HG02852 (cell line): ENCODE results near the gene MRPL44.

Experiments used
- ATAC-seq: cut with Tn5 transposase; IDR thresholded peaks from one replicate; pipeline ENCODE4 v1.9.1; 2021; ENCODE audit warnings: mild to moderate bottlenecking, moderate library complexity; ENCODE audit not compliant: unreplicated experiment

MRPL44 gene

DNA sequence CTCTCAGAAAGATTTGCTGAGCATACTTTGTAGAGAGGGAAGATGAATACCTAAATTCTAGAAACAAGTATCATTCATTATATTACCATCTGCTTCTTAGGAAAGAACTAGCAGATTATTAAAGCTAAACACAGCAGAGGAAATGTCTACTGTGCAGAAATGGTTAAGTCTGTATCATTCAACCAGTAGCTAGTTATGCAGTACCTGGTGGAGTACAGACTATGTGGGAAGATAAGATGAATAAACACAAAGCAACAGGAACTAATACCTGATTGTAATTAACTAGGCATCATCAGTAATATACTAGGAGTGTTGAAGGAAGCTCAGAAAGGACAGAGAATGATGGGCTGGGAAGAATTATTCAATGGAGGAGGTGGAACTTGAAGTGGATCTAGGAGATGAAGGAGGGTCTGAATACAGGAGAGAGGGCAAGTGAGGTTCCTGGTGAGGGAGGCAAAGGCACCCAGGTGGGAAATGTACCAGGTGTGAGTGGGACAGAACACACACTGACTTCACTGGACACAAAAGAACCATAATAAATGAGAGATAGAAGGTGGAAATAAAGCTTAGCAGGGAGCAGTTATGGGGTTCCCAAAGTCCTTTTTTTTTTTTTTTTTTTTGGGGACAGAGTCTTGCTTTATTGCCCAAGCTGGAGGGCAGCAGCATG, 21.7 kb upstream of the MRPL44 start:
- ATAC-seq, result no peak

DNA sequence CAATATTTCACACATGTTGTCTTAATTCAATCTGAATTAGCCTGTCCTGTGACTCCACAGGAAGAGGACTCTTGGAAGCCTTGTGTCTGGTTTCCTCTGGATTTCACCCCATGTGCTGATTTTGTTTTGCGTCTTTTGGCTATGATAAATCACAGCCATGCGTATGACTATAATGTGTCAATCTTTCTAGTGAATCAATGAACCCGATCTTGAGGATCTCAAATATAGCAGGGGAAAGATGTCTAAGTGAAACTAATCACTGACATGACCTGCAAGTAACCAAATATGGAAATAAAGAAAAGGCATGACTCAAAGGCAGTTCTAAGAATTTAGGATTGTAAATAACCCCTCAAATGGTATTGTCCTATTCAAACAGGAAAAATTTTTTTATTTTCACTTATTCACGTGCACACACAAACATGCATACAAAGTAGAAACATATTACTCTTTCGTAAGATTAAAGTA, 20.4 kb upstream of the MRPL44 start:
- no peak for ATAC-seq

- ATAC-seq, result no peak
Observed at GRCh38 chr2:223937535-223937934, 19.7 kb upstream of the MRPL44 start.

DNA sequence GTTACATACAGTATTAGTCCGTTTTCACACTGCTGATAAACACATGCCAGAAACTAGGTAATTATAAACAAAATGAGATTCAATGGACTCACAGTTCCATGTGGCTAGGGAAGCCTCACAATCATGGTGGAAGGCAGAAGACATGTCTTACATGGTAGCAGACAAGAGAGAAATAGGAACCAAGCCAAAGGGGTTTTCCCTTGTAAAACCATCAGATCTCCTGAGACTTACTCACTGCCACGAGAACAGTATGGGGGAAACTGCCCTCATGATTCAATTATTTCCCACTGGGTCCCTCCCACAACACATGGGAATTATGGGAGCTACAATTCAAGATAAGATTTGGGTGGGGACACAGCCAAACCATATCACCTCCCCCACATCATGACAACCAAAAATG, 17.8 kb upstream of the MRPL44 start:
- peak; percentile 31 for ATAC-seq

- peak; percentile 64 for ATAC-seq
Observed at GRCh38 chr2:223941579-223942277, 15.5 kb upstream of the MRPL44 start.

DNA sequence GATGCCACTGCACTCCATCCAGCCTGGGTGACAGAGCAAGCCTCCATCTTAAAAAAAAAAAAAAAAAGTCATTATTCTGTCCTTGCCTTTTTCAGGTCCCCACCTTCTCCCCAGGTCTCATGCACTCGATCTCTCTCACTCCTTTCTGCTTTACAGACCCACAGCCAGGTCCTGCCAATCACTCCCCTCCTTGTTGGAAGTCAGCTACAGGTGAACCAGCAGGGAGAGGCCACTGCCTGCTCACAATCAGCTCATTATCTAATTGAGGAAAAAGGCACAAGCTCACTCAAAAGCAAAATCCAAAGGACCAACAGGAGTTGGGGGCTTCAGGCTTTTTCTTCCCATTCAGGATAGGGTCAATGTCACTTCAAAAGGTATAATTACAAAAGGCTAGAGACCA, 14.1 kb upstream of the MRPL44 start:
- ATAC-seq, result no peak

DNA sequence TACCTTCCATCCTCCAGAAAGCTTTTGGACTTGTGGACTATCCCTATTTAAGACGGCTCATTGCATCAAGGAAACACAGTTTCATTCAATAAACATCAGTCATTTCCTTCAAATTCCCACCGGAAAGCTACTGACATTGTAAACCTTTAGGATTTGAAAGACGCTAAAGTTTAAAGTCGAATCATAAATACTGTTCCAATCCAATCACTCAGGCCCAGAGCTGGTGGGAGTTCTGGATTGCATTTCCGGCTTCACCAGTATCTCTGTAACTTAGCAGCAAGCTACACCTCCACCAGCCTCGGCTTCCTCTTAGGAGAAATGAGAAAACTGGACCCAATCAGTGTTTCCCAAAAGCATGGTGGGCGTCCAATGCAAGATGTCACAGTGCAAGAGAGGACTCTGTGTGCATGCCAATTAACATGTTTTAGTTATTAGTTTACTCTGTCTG, 13.7 kb upstream of the MRPL44 start:
- ATAC-seq, result no peak

DNA sequence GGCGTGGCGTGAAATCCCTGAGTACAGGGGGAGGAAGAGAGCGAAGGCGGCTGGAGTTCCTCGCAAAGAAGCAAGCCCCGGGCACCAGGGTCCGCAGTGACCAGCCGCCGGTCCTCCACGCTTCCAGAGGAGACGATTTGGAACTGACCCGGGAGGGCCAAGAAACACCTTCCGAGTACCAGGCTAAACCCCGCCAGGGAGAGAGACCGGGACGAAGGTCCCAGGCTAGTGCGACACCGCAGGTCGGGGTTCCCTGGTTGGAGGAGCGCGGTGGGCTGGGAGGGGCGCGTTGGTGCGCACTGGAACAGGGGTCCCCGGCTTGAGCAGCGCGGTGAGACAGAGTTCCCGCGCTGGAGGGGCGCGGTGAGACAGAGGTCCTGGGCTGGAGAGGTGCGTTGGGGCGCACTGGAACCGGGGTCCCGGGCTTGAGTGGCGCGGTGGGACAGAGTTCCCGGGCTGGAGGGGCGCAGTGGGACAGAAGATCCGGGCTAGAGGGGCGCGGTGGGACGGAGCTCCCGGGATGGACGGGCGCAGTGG, 13.0 kb upstream of the MRPL44 start:
- ATAC-seq, result no peak

DNA sequence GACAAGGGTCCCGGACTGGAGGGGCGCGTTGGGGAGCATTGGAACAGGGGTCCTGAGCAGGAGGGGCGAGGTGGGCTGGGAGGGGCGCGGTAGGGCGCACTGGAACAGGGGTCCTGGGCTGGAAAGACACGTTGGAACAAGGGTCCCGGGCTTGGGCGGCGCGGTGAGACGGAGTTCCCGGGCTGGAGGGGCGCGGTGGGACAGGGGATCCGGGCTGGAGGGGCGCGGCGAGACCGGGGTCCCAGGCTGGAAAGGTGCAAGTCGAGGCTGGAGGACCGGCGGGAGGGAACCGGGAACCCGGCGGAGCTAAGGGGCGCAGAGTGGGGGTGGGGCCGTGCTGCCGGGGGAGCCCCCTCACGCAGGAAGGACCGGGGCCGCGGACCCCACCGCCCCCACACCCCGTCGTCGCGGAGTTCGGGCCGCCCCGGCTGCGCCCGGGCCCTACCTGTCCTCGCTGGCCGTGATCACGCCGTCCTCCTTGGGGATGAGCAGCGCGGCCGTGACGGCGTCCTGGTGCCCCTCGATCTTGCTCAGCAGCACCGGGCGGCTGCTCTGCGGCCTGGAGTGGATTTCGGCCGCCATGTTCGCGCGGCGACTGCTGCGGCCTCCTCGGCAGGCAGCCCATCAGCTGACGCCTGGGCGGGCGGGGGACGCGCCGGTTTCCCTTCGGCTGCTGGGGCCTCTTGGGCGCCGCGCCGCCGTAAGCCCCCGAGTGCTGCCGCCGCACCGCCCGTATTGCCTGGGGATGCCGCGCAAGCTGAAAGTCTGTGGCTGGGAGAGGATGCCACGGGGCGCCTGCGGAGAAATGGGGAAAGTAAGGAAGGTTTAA, 12.3 kb upstream of the MRPL44 start, which contains the start of gene WDFY1:
Gene WDFY1, minus strand, starts transcription at position 633 of the 829 bp plus-strand sequence. Its CDS starts 51 bp downstream, at position 582.
- ATAC-seq, result peak; percentile 75

DNA sequence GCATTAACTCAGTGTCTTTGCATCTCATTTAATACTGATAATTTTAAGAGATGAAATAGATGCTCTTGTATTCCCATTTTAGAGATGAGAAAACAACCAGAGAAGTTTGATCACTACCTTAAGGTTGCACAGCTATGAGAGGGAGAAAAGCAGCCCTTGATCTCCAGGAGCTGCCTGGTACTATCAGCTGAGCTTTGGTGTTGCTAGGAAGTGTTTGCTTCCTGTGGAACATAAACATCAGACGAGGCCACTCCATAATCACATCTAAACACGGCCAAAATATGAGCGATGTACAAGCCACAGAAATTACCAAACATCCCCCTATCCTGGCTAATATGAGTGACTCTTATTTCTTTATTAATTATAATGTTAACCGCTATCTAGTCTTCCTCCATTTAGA, 11.5 kb upstream of the MRPL44 start:
- ATAC-seq, result no peak

GRCh38 chr2:223947711-223948205, 9.5 kb upstream of the MRPL44 start:
- no peak for ATAC-seq

DNA sequence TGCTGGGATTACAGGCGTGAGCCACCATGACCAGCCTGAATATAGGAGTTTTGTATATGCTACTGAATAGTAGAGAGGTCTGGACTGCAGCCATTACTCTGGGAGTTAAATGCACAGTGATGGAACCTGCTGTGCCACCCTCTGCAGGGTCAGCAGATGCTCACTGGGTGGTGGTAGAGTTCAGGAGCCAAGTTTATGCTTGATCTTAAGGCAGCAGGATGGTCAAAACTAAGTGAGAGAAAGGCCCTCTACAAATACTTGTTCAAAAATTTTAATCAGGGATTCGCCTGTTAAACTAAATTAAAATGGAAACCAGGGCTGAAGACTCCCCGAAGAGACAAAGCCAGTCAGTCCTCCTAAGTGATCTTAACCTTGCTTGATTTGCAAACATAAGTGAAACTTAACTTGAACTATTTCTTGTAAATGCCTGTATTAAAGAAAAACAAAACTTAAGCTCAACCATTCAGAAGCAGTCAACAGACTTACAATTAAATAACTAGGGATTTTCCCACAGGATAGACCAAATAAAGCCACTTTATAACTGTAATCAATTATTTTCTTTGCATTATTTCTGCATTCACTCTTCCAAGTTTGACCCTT, 7.9 kb upstream of the MRPL44 start:
- no peak for ATAC-seq

GRCh38 chr2:223950448-223951347, 6.6 kb upstream of the MRPL44 start:
- ATAC-seq, result no peak

- ATAC-seq, result peak; percentile 44
Observed at GRCh38 chr2:223952280-223952968, 4.8 kb upstream of the MRPL44 start.

GRCh38 chr2:223954401-223954800, 2.9 kb upstream of the MRPL44 start:
- ATAC-seq, result no peak

DNA sequence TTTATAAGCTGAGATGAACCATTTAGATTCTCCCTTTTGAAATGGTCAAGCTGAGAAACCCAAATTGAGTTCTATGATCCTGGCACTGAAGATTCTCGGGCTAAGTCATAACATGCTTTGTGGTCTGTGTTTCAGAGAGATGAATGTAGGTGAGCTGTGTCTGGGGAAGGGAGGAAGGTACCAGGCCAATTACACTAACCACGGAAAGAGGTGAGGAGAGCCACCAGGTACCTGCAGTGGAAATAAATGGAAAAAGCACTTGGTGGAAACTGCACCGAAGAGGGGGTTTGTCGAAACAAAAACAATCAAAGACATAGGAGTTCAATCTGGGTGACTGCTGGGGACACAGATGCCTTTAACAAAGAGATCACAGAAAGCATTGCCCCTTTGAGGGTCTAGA, 963 bp upstream of the MRPL44 start:
- peak; percentile 27 for ATAC-seq

GRCh38 chr2:223959688-223960087, 2.4 kb downstream of the MRPL44 start:
- ATAC-seq, result no peak

DNA sequence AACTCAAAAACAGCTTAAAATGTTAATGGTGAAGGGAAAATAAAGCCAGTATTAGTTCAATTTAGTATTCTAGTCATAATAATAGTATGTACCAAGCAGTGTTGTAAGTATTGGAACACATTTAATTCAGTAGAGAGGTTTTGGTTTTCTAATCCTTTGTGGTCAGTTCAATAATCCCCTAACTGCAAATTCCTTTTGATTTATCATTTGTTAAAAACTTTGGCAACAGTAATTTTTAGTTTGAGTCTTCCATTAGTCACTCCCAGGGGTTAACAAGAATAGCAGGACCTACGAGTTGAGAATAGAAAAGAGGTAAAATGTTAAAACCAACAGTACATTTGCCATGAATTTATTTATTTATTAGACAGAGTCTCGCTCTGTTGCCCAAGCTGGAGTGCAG, 10.7 kb downstream of the MRPL44 start:
- ATAC-seq, result no peak

DNA sequence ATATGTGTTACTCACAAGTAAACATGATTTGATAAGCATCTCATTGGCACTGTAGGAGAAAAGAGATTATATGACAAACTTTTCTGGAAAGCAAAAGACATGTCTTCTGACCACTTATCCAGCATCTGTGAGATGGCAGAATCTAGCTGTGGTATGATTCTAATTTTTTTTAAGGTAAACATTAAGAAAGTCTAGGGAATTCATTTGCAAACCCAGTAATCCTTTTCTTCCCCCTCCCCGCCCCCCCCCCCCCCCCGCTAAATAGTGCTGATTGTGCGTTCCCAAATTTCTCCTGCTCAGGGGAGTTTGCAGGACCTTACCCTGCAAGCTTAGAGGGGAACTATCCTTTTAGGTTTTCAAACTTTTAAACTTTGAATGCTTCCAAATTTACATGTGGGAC, 12.1 kb downstream of the MRPL44 start:
- no peak for ATAC-seq
